ENCODE data around the gene CP.
"Not testable (repeated sequence)": the region's sequence is repeated elsewhere in the genome, so short reads cannot be mapped to it uniquely, and the experiment has no call there.

Gene CP

DNA sequence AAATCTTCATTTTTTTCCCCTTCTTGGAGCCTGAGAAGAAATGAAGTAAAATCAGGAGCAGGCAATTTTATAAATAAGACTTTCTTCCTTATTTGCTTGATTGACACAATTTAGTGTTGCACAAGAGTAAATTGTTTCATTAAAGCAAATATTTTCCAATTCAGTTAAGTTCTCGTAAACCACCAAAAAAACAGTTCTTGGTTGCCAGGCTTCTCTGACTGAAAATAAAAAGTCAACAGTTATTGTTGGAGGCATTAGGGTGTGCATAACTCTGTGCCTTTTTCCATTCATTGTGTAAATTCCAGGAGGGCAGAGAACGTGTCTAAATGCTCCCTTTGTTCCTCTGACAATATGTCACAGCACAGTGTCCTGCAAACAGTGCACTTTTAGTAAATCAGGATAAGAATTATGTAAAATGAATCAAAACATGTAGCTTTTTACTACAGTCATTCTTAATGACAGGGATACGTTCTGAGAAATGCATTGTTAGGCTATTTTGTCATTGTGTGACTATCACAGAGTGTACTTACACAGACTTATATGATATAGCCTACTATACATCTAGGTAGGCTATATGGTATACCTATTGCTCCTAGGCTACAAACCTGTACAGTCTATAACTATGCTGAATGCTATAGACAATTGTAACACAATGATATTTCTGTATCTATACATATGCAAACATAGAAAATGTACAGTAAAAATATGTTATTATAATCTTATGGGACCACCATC lies at the start of gene CP:
TSS of gene CP (minus strand) at position 47 of the 735 bp plus-strand sequence. CDS start at position 10, 37 bp downstream.
- DNase-seq (ENCODE audit: low read depth in 2 of 2): no peak

DNA sequence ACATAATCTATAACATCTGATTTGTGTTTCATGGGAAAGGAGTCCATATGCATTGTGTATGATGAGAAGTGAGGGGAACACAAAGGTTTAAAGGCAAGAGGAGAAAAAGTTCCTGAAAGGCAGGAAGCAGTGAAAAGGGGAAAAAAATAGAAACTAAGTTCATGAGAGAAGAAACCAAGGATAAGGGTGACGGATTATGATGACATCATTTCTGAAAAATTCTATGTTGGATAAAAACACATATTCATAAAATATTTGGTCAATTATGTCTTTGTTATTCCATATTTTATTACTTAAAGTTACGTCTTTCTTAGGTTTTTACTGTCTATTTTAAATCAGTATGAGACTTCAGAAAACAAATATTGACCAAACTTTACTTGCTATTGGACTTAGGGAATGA lies 48.6 kb upstream of the CP start:
- no peak for DNase-seq (ENCODE audit: low read depth in 2 of 2)

- DNase-seq (ENCODE audit: low read depth in 2 of 2): no peak
Measured at GRCh38 chr3:149269687-149270086, 48.1 kb upstream of the CP start.

GRCh38 chr3:149267565-149267964 lies 45.9 kb upstream of the CP start:
- DNase-seq (ENCODE audit: low read depth in 2 of 2): no peak

DNA sequence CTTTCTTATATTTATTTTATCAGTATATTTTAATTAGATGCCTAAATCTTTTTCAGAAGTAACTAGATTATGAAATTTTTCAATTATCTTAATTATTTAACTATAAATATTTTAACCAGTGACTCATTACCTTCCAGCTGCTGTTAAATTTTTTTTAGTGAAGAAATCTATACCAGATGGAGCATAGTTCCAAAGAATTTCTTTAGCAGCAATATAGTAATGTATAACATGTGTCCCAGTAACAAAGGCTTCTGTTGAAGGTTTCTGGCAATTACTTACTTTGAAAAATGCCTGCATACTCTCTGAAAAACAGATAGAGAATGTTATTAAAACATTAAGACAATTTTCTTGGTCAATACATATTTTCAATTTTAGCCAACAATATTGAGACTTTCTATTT lies 45.1 kb upstream of the CP start:
- DNase-seq (ENCODE audit: low read depth in 2 of 2): no peak

DNA sequence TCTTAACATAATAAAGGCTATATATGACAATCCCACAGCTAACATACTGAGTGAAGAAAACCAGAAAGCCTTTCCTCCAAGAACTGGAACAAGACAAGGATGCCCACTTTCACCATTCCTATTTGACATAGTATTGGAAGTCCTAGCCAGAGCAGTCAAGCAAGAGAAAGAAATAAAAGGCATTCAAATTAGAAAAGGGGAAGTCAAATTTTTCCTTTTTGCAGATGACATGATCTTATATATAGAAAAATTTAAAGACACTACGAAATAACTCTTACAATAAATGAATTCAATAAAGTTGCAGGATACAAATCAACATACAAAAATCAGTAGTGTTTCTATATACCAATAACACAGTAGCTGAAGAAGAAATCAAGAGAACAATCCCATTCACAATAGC lies 42.2 kb upstream of the CP start:
- no peak for DNase-seq (ENCODE audit: low read depth in 2 of 2)

DNA sequence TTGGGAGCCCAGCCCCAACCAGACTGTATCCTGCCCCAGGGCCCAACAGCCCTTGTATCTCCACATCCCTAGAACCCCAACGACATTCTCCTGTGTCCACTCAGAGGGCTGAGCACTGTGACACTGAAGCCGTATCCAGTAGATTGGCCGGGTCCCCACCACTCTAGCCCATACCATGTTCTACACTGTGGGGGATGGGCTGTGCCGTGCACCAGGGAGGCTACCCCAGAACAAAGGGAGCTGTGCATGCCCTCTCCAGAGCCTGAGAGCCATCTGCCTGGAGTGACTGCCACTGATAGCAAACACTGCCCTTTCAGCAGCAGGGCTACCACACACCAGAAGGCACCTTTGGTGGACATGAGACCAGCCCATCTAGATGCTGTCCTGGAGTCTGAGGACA lies 37.1 kb upstream of the CP start:
- DNase-seq (ENCODE audit: low read depth in 2 of 2): no peak

GRCh38 chr3:149258298-149258697 lies 36.7 kb upstream of the CP start:
- no peak for DNase-seq (ENCODE audit: low read depth in 2 of 2)

DNA sequence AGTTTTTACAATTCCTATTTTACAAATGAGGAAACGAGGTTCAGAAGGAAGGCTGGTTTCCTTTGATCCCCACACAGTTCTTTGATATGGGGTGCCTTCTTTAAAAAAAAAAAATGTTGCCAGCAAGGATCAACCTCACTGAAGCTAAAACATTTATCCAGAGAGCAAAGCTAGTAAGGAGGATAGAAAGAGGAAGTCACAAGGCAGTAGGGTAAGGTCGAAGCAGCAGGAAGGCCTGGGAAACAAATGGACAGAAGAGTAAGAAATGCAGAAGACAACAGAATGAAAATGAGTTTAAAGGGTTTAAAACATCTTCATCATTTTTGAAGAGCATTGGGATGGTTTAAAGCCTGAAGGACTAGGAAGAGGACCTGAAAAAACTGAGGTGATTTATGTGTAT lies 30.6 kb upstream of the CP start:
- no peak for DNase-seq (ENCODE audit: low read depth in 2 of 2)

DNA sequence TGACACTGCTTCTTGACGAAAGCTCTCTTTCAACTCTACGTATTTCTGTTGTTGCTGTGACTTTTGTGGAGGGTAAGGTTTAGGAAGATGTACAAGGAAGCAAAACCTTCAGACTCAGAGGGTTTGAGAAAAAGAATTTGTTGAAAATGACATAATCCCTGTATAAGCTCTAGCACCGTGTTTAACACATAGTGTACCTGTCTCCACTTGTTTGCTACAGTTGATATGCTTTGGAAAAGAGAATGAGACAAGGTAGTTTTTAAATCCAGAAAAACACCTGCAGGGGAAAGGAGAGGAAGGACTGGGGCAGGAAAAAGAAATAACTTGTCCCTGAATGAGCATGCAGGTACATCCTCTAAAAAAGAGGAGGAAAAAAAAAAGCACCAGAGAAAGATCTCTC lies 29.6 kb upstream of the CP start:
- DNase-seq (ENCODE audit: low read depth in 2 of 2): no peak

GRCh38 chr3:149247929-149248691 lies 26.5 kb upstream of the CP start:
- DNase-seq (ENCODE audit: low read depth in 2 of 2): peak in 1 of 2 experiments; percentile 23

DNA sequence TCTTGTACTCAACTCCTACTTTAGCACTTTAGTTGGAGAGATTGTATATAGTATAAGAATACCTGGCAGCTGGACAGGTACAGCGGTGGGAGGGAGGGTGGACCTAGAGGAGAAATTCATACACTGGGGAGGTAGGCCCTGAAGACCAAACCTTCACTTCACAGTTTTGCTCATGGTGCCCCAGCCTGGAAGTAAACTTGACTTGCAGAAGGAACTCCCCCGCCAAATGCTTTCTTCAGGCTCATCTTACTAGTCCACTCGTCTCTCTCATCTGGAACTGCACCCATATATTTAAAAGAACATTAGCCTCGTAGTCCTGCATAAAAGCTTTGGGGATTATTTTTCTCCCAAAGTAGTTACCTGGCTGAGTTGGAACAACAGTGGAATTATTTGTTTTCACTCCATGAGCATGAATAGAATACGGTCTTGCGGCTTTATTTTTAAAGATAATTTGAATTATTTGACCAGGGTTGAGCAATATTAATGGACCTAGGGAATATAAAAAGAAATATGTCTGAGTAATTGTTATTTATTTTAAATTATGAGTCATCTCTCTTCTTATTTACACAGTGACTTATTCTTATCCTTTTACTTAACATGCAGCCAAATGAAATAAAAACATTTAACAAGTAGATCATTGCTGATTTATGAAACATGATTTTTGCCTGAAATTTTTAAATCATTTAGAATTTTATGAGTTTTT lies 25.5 kb upstream of the CP start:
- DNase-seq (ENCODE audit: low read depth in 2 of 2): no peak

GRCh38 chr3:149245738-149246451 lies 24.3 kb upstream of the CP start:
- DNase-seq (ENCODE audit: low read depth in 2 of 2): no peak

DNA sequence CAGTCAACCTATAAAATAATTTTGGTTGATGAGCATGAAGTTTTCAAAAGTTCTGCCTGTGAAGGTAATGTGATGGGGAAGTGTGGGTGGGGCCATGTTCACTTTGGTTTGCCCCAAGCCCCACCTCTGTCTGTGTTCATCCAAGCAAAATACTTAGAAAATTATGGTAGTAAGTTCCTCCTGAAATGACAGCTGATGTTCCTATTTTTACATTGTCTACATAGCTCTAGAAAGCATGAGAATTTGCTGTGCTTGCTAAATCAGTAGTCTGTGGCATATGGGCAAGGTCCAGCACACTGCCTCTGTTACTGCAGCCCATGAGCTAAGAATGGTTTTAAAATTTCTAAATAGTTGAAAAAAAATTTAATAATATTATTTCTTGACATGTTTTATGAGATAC lies 21.9 kb upstream of the CP start:
- no peak for DNase-seq (ENCODE audit: low read depth in 2 of 2)

- no peak for DNase-seq (ENCODE audit: low read depth in 2 of 2)
Measured at GRCh38 chr3:149239357-149239936, 17.8 kb upstream of the CP start.

DNA sequence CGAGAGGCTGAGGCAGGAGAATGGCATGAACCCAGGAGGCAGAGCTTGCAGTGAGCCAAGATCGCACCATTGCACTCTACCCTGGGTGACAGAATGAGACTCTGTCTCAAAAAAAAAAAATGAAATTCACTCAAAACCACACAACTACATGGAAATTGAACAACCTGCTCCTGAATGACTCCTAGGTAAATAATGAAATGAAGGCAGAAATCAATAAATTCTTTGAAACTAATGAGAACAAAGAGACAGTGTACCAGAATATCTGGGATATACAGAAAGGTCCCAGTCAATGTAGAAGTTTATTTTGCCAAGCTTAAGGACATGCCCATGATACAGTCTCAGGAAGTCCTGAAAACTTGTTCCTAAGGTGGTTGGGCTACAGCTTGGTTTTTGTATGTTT lies 16.6 kb upstream of the CP start:
- DNase-seq (ENCODE audit: low read depth in 2 of 2): not testable (repeated sequence)

GRCh38 chr3:149235599-149236424 lies 14.2 kb upstream of the CP start:
- DNase-seq (ENCODE audit: low read depth in 2 of 2): no peak

DNA sequence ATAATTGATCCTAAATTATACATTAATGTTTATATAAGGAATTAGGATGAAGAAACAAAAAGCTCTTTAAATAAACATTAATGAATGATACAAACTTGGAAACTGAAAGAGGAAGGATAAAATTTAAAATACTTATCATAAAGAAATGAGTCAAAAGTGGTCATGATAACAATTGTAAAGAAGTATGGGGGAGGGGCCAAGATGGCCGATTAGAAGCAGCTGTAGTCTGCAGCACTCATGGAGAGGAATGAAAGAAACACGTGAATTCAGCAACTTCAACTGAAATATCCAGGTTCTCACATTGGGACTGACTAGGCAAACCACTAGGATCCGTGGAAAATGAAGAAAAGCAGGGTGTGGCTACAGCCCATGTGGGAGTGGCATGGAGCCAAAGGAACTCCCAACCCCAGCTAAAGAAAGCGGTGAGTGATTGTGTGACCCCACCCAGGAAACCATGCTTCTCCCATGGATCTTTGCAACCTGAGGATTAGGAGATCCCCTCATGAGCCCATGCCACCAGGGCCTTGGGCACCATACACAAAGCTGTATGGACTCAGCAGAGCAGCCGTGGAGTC lies 13.1 kb upstream of the CP start:
- no peak for DNase-seq (ENCODE audit: low read depth in 2 of 2)

DNA sequence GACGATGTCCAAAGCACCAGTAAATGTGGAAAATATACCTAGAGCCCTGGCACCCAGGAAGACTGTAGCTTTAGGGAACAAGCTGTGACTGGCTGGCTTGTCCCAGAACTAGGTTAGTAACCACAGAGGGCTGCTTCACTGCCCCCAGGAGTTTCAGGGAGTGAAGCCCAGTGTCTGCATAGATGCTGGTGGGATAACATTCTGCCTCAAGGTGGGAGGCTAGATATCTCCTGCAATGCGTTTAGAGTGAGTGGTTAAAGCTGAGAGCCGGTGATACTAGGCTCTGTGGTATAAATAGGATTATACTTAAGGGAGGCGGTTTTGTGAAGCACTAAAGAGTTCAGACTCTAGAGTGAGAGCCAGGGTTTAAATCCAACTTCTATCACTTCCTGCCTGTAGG lies 11.7 kb upstream of the CP start:
- DNase-seq (ENCODE audit: low read depth in 2 of 2): no peak

- no peak for DNase-seq (ENCODE audit: low read depth in 2 of 2)
Measured at GRCh38 chr3:149231871-149232270, 10.2 kb upstream of the CP start.

Measured in stimulated activated CD4-positive, alpha-beta T cell treated with anti-CD3 and anti-CD28 coated beads, Interleukin-12 subunit alpha, Interleukin-12 subunit beta, amount 100 ng/mL, for 24 hours (primary cell).